Fibroblast of lung (primary cell): ENCODE measurements around the gene PMFBP1. TPM values are rescaled to one million over a fixed set of nuclear protein-coding genes. Genes with fewer than 3 reads are reported as not detected.

ENCODE experiments used
- DNase-seq, 2 donors: peaks; one replicate each; pipeline versions ENCODE4 v3.0.0 to v3.0.0-alpha.2; 2010; ENCODE audit warnings: low read depth in 2 of 2
- H2AFZ ChIP-seq: 2 replicates; pipeline ENCODE4 v1.5.1; 2012; ENCODE audit warnings: low read length, control low read depth, inconsistent platforms
- H3K27ac ChIP-seq: 2 replicates; pipeline ENCODE4 v1.5.1; 2011; ENCODE audit warnings: low read length, control low read depth; ENCODE audit not compliant: insufficient read depth
- H3K27me3 ChIP-seq: 2 replicates; pipeline ENCODE4 v1.5.1; 2011; ENCODE audit warnings: mild to moderate bottlenecking, low read length; ENCODE audit not compliant: control insufficient read depth, insufficient read depth
- H3K36me3 ChIP-seq: 2 replicates; pipeline ENCODE4 v1.5.1; 2011; ENCODE audit warnings: low read length; ENCODE audit not compliant: control insufficient read depth, insufficient read depth
- H3K4me1 ChIP-seq: 2 replicates; pipeline ENCODE4 v1.5.1; 2011; ENCODE audit warnings: low read length; ENCODE audit not compliant: control insufficient read depth, insufficient read depth; ENCODE audit errors: extremely low read depth
- H3K4me2 ChIP-seq: 2 replicates; pipeline ENCODE4 v1.5.1; 2011; ENCODE audit warnings: low read length, control low read depth; ENCODE audit not compliant: insufficient read depth; ENCODE audit errors: extremely low read depth
- H3K4me3 ChIP-seq, 4 experiments: fragments of 200-600 bp in 1 of 4; sonication (generic) in 1 of 4; replicated peaks in 1 of 4; 2 replicates each; pipeline ENCODE4 v1.5.1; 2011 to 2016; ENCODE audit warnings: low read length in 4 of 4, low read depth in 3 of 4, mild to moderate bottlenecking in 3 of 4, control low read depth in 2 of 4, inconsistent platforms in 1 of 4, mixed read lengths in 1 of 4; ENCODE audit not compliant: insufficient read depth in 1 of 4; ENCODE audit errors: control extremely low read depth in 1 of 4
- H3K79me2 ChIP-seq: 2 replicates; pipeline ENCODE4 v1.5.1; 2012; ENCODE audit warnings: mild to moderate bottlenecking, low read length, inconsistent platforms; ENCODE audit not compliant: control insufficient read depth, insufficient read depth
- H3K9ac ChIP-seq: 2 replicates; pipeline ENCODE4 v1.5.1; 2011; ENCODE audit warnings: mild to moderate bottlenecking, low read length, control low read depth; ENCODE audit not compliant: insufficient read depth
- H3K9me3 ChIP-seq: 2 replicates; pipeline ENCODE4 v1.5.1; 2012; ENCODE audit warnings: low read depth, low read length; ENCODE audit not compliant: control insufficient read depth, insufficient read depth
- H4K20me1 ChIP-seq: 2 replicates; pipeline ENCODE4 v1.5.1; 2011; ENCODE audit warnings: low read length; ENCODE audit not compliant: control insufficient read depth, insufficient read depth; ENCODE audit errors: extremely low read depth
- CTCF ChIP-seq, 2 donors: IDR thresholded peaks in 1 of 2; conservative IDR thresholded peaks in 1 of 2; 1 replicate in 1 of 2; 2 replicates in 1 of 2; pipeline ENCODE4 v1.5.1; 2011 to 2012; ENCODE audit warnings: low read length in 2 of 2, control low read depth in 1 of 2, inconsistent platforms in 1 of 2, low read depth in 1 of 2, mild to moderate bottlenecking in 1 of 2
- EZH2 ChIP-seq: IDR thresholded peaks from 2 replicates; pipeline ENCODE4 v1.5.1; 2012; ENCODE audit warnings: low read length, control low read depth, mild to moderate bottlenecking; ENCODE audit errors: missing control alignments
- polyA plus RNA-seq, 2 donors: library from polyadenylated mRNA; depleted of rRNA in 1 of 2; stranded (reverse) in 1 of 2; unstranded in 1 of 2; fragments of >200 nt; gene quantifications; 2 replicates each; pipeline ENCODE4 v1.2.1, GENCODE V29; 2011 to 2012; ENCODE audit warnings: missing spikeins in 1 of 2
- total RNA-seq: library from RNA; depleted of rRNA; stranded (reverse); fragments of >200 nt; gene quantifications from 2 replicates; pipeline ENCODE4 v1.2.1, GENCODE V29; 2014

The PMFBP1 gene
- total and polyA plus RNA-seq, 2 donors (not counting 1 experiment from before 2014, with no cell fraction given): 0.12 to 0.17 TPM

DNA sequence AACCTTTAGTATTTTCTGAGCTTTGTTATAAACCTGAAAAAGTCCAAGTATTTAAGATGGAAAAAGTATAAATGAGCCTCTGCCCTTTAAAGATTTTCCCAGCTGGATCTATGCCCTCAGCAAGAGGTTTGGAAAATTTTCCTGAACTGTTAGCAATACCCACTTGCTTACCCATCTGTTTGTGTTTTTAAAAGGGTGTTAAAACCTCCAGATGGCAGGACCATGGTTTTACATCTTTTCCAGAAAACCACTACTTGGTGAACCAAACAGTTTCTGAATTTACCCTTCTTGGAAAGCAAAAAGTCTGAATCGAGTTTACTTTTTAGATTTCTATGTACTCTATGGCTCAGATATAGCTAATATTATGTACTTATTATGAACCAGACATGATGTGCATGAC lies 719 bp downstream of the PMFBP1 start:
- H3K4me2 ChIP-seq: no peak overlapping the region
- no peak overlapping the region for H3K9ac ChIP-seq
- H3K9me3 ChIP-seq: no peaks in the 10 kb centered on the region
- no peak for DNase-seq
- no peak overlapping the region for H3K4me3 ChIP-seq
- H3K27ac ChIP-seq: no peak overlapping the region
- no peaks in the 10 kb centered on the region for H3K79me2 ChIP-seq
- no peak overlapping the region for H2AFZ ChIP-seq
- H4K20me1 ChIP-seq: no peaks in the 10 kb centered on the region
- H3K27me3 ChIP-seq: no peaks in the 10 kb centered on the region
- no peaks in the 10 kb centered on the region for H3K36me3 ChIP-seq
- TF ChIP-seq CTCF (conservative IDR thresholded peaks at IDR 0.05 in 1 of 2, IDR thresholded peaks at IDR 0.05 in 1 of 2; ENCODE audit: low read depth in 1 of 2, low read length in 2 of 2) (no peak), EZH2 (no peak)
- no peaks in the 10 kb centered on the region for H3K4me1 ChIP-seq

GRCh38 chr16:72169708-72170107 lies 2.2 kb downstream of the PMFBP1 start:
- Histone ChIP-seq H3K27me3 (no peaks in the 10 kb centered on the region), H3K27ac (no peak overlapping the region), H3K9ac (no peak overlapping the region), H3K4me3 (no peak overlapping the region), H3K79me2 (no peaks in the 10 kb centered on the region), H4K20me1 (no peaks in the 10 kb centered on the region), H3K4me2 (no peak overlapping the region), H3K9me3 (no peaks in the 10 kb centered on the region), H3K36me3 (no peaks in the 10 kb centered on the region), H2AFZ (no peak overlapping the region), H3K4me1 (no peaks in the 10 kb centered on the region)
- TF ChIP-seq CTCF (conservative IDR thresholded peaks at IDR 0.05 in 1 of 2, IDR thresholded peaks at IDR 0.05 in 1 of 2; ENCODE audit: low read depth in 1 of 2, low read length in 2 of 2) (no peak), EZH2 (no peak)
- no peak for DNase-seq

GRCh38 chr16:72168365-72168764 lies 3.6 kb downstream of the PMFBP1 start:
- no peak for TF ChIP-seq EZH2
- no peak for TF ChIP-seq CTCF (conservative IDR thresholded peaks at IDR 0.05 in 1 of 2, IDR thresholded peaks at IDR 0.05 in 1 of 2; ENCODE audit: low read depth in 1 of 2, low read length in 2 of 2)
- no peaks in the 10 kb centered on the region for H3K9me3 ChIP-seq
- H3K4me1 ChIP-seq: no peaks in the 10 kb centered on the region
- no peak for DNase-seq
- no peaks in the 10 kb centered on the region for H3K27me3 ChIP-seq
- no peak overlapping the region for H2AFZ ChIP-seq
- H3K9ac ChIP-seq: no peak overlapping the region
- H4K20me1 ChIP-seq: no peaks in the 10 kb centered on the region
- H3K79me2 ChIP-seq: no peaks in the 10 kb centered on the region
- H3K27ac ChIP-seq: no peak overlapping the region
- no peaks in the 10 kb centered on the region for H3K36me3 ChIP-seq
- no peak overlapping the region for H3K4me2 ChIP-seq
- no peak overlapping the region for H3K4me3 ChIP-seq
